Osteoblast (primary cell): ENCODE results near the gene ADD2. TPM values are rescaled to one million over a fixed set of nuclear protein-coding genes. Genes with fewer than 3 reads are reported as not detected.

Experiments
- DNase-seq: peaks from one replicate; pipeline ENCODE4 v3.0.0; 2011; ENCODE audit warnings: low spot score, mixed read lengths; ENCODE audit not compliant: insufficient read length; ENCODE audit errors: missing footprints
- H2AFZ ChIP-seq: 2 replicates; pipeline ENCODE4 v1.6.0; 2011; ENCODE audit warnings: mild to moderate bottlenecking, low read length
- H3K27ac ChIP-seq: 2 replicates; pipeline ENCODE4 v1.5.1; 2011; ENCODE audit warnings: mild to moderate bottlenecking, low read depth, low read length, moderate library complexity
- H3K27me3 ChIP-seq: 2 replicates; pipeline ENCODE4 v1.6.0; 2012; ENCODE audit warnings: mild to moderate bottlenecking, control low read depth, inconsistent platforms, low read length, moderate library complexity; ENCODE audit not compliant: insufficient read depth
- H3K36me3 ChIP-seq: 2 replicates; pipeline ENCODE4 v1.5.1; 2011; ENCODE audit warnings: mild to moderate bottlenecking, low read length, control low read depth, moderate library complexity; ENCODE audit not compliant: insufficient read depth
- H3K4me1 ChIP-seq: 2 replicates; pipeline ENCODE4 v1.5.1; 2011; ENCODE audit warnings: mild to moderate bottlenecking, low read length, control low read depth, moderate library complexity; ENCODE audit not compliant: insufficient read depth
- H3K4me2 ChIP-seq: 2 replicates; pipeline ENCODE4 v1.6.0; 2011; ENCODE audit warnings: mild to moderate bottlenecking, low read length; ENCODE audit not compliant: insufficient read depth
- H3K4me3 ChIP-seq: fragments of 200-600 bp; sonication (generic); 3 replicates; pipeline ENCODE4 v1.5.1; 2012; ENCODE audit warnings: mild to moderate bottlenecking, low read length, inconsistent platforms; ENCODE audit not compliant: insufficient read depth
- H3K79me2 ChIP-seq: 2 replicates; pipeline ENCODE4 v1.6.0; 2012; ENCODE audit warnings: mild to moderate bottlenecking, low read length, control low read depth, inconsistent platforms; ENCODE audit not compliant: insufficient read depth
- H3K9me3 ChIP-seq: 2 replicates; pipeline ENCODE4 v1.5.1; 2011; ENCODE audit warnings: low read depth, low read length, control low read depth
- H4K20me1 ChIP-seq: 2 replicates; pipeline ENCODE4 v1.6.0; 2012; ENCODE audit warnings: mild to moderate bottlenecking, low read length, control low read depth; ENCODE audit not compliant: insufficient read depth
- CTCF ChIP-seq: IDR thresholded peaks from 2 replicates; pipeline ENCODE4 v1.5.1; 2011; ENCODE audit warnings: mild to moderate bottlenecking, low read depth, low read length, moderate library complexity; ENCODE audit errors: extremely low read depth
- total RNA-seq: library from RNA; depleted of rRNA; stranded (reverse); fragments of >200 nt; gene quantifications from 2 replicates; pipeline ENCODE4 v1.2.3, GENCODE V29; 2012

The ADD2 gene
- total RNA-seq, 1 donor, result not detected

- DNase-seq, result no peak
- Histone ChIP-seq H3K27ac (no peak within 1 kb of the TSS), H2AFZ (peak within 1 kb of the TSS; percentile 74), H3K36me3 (no peaks in the 10 kb centered on the region), H3K9me3 (no peaks in the 10 kb centered on the region), H3K4me3 (no peak within 1 kb of the TSS), H4K20me1 (no peaks in the 10 kb centered on the region), H3K27me3 (peaks cover 76% of the 10 kb centered on the region), H3K4me1 (no peaks in the 10 kb centered on the region), H3K4me2 (peak within 1 kb of the TSS; percentile 51), H3K79me2 (no peaks in the 10 kb centered on the region)
- no peak for TF ChIP-seq CTCF
Measured at GRCh38 chr2:70790136-70790828, 22.3 kb upstream of the ADD2 start, which contains the start of gene FIGLA. Gene FIGLA, minus strand, starts transcription at chr2:70790643. Its CDS starts 5 bp downstream, at chr2:70790638.

- Histone ChIP-seq H3K4me1 (no peaks in the 10 kb centered on the region), H3K79me2 (no peaks in the 10 kb centered on the region), H4K20me1 (no peaks in the 10 kb centered on the region), H3K27me3 (peaks cover 68% of the 10 kb centered on the region), H3K4me3 (no peak overlapping the region), H3K36me3 (no peaks in the 10 kb centered on the region), H3K9me3 (no peaks in the 10 kb centered on the region), H3K4me2 (peak overlapping the region; percentile 51), H2AFZ (peak overlapping the region; percentile 74), H3K27ac (no peak overlapping the region)
- peak; percentile 91 for DNase-seq
- TF ChIP-seq CTCF, result peak; percentile 65
Measured at GRCh38 chr2:70789304-70790135, 21.5 kb upstream of the ADD2 start.

- no peaks in the 10 kb centered on the region for H3K79me2 ChIP-seq
- H3K36me3 ChIP-seq, result no peaks in the 10 kb centered on the region
- H3K9me3 ChIP-seq, result no peaks in the 10 kb centered on the region
- peak; percentile 52 for TF ChIP-seq CTCF
- no peak overlapping the region for H3K4me2 ChIP-seq
- H3K4me1 ChIP-seq, result no peaks in the 10 kb centered on the region
- DNase-seq, result no peak
- H3K27me3 ChIP-seq, result peaks cover 37% of the 10 kb centered on the region
- no peaks in the 10 kb centered on the region for H4K20me1 ChIP-seq
- H3K27ac ChIP-seq, result no peak overlapping the region
- no peak overlapping the region for H3K4me3 ChIP-seq
- no peak overlapping the region for H2AFZ ChIP-seq
Measured at GRCh38 chr2:70785137-70785911, 17.3 kb upstream of the ADD2 start.

- no peak for TF ChIP-seq CTCF
- DNase-seq, result no peak
- no peak overlapping the region for H3K4me3 ChIP-seq
- no peak overlapping the region for H3K27ac ChIP-seq
- H3K4me1 ChIP-seq, result no peaks in the 10 kb centered on the region
- H3K9me3 ChIP-seq, result no peaks in the 10 kb centered on the region
- H3K79me2 ChIP-seq, result no peaks in the 10 kb centered on the region
- H3K27me3 ChIP-seq, result peaks cover 31% of the 10 kb centered on the region
- no peaks in the 10 kb centered on the region for H4K20me1 ChIP-seq
- no peak overlapping the region for H2AFZ ChIP-seq
- no peak overlapping the region for H3K4me2 ChIP-seq
- H3K36me3 ChIP-seq, result no peaks in the 10 kb centered on the region
Measured at GRCh38 chr2:70784320-70784719, 16.3 kb upstream of the ADD2 start.
